SHP77 treated with DMSO at 0.1 percent for 48 hours (cell line): Measurements from ENCODE around the gene ENTPD1.
A peak's percentile ranks its signal among the peaks of the same experiment; 100 is the strongest.
"Not testable (repeated sequence)": the region's sequence is repeated elsewhere in the genome, so short reads cannot be mapped to it uniquely, and the experiment has no call there.

Experiments used
- DNase-seq: peaks from one replicate; lab custom pipeline; 2025; lab: John Stamatoyannopoulos, UW

Gene ENTPD1

GRCh38 chr10:95864906-95865813 is 109.2 kb downstream of the ENTPD1 start:
- peak; percentile 41 for DNase-seq

- no peak for DNase-seq
Observed at GRCh38 chr10:95865814-95866466, 110.0 kb downstream of the ENTPD1 start.

- DNase-seq: no peak
Observed at GRCh38 chr10:95866467-95866842, 110.5 kb downstream of the ENTPD1 start.

- DNase-seq: no peak
Observed at GRCh38 chr10:95867866-95868265, 111.9 kb downstream of the ENTPD1 start.

GRCh38 chr10:95872158-95872711 is 116.3 kb downstream of the ENTPD1 start:
- DNase-seq: no peak

- no peak for DNase-seq
Observed at GRCh38 chr10:95873139-95873538, 117.2 kb downstream of the ENTPD1 start.

GRCh38 chr10:95873651-95874050 is 117.7 kb downstream of the ENTPD1 start:
- DNase-seq: no peak

- not testable (repeated sequence) for DNase-seq
Observed at GRCh38 chr10:95874783-95875182, 118.8 kb downstream of the ENTPD1 start.

- no peak for DNase-seq
Observed at GRCh38 chr10:95876756-95877155, 120.8 kb downstream of the ENTPD1 start.

GRCh38 chr10:95877881-95878280 is 121.9 kb downstream of the ENTPD1 start:
- no peak for DNase-seq

- DNase-seq: no peak
Observed at GRCh38 chr10:95880704-95881103, 124.7 kb downstream of the ENTPD1 start.

- no peak for DNase-seq
Observed at GRCh38 chr10:95881316-95881715, 125.4 kb downstream of the ENTPD1 start.

- no peak for DNase-seq
Observed at GRCh38 chr10:95889830-95890229, 133.9 kb downstream of the ENTPD1 start.

GRCh38 chr10:95896071-95896850 is 140.3 kb downstream of the ENTPD1 start:
- no peak for DNase-seq

- not testable (repeated sequence) for DNase-seq
Observed at GRCh38 chr10:95905897-95906580, 150.1 kb downstream of the ENTPD1 start.

- DNase-seq: no peak
Observed at GRCh38 chr10:95906677-95907455, 150.9 kb downstream of the ENTPD1 start.

GRCh38 chr10:95907456-95908253 is 151.7 kb downstream of the ENTPD1 start, which contains the start of gene CC2D2B:
CC2D2B (plus strand) TSS chr10:95907975; CDS start chr10:95911324, 3,349 bp downstream.
- peak; percentile 59 for DNase-seq

GRCh38 chr10:95908450-95908849 is 152.5 kb downstream of the ENTPD1 start:
- no peak for DNase-seq

- DNase-seq: no peak
Observed at GRCh38 chr10:95909561-95909960, 153.6 kb downstream of the ENTPD1 start.

GRCh38 chr10:95916039-95916438 is 160.1 kb downstream of the ENTPD1 start:
- not testable (repeated sequence) for DNase-seq
